Smooth muscle cell (in vitro differentiated cells): ENCODE results near the gene SLC2A9. TPM values are rescaled to one million over a fixed set of nuclear protein-coding genes. Genes with fewer than 3 reads are reported as not detected.

ENCODE experiments used
- DNase-seq: peaks from one replicate; lab custom pipeline; 2025; ENCODE audit not compliant: unreplicated experiment; lab: John Stamatoyannopoulos, UW
- H2AFZ ChIP-seq: fragments of 200-600 bp; sonication (generic); 2 replicates; pipeline ENCODE4 v1.6.0; 2016; ENCODE audit warnings: antibody characterized with exemption, low read depth, mild to moderate bottlenecking
- H3F3A ChIP-seq: fragments of 200-600 bp; sonication (generic); 2 replicates; pipeline ENCODE4 v1.6.0; 2017; ENCODE audit warnings: antibody characterized with exemption, low read depth
- H3K27ac ChIP-seq: fragments of 200-600 bp; sonication (generic); 2 replicates; pipeline ENCODE4 v1.5.1; 2016; ENCODE audit warnings: low read depth, mild to moderate bottlenecking
- H3K27me3 ChIP-seq: fragments of 200-600 bp; sonication (generic); 2 replicates; pipeline ENCODE4 v1.6.1; 2016; ENCODE audit warnings: low read depth, mild to moderate bottlenecking
- H3K36me3 ChIP-seq: fragments of 200-600 bp; sonication (generic); 2 replicates; pipeline ENCODE4 v1.5.1; 2016; ENCODE audit warnings: low read depth
- H3K4me1 ChIP-seq: fragments of 200-600 bp; sonication (generic); 2 replicates; pipeline ENCODE4 v1.5.1; 2016; ENCODE audit warnings: low read depth
- H3K4me2 ChIP-seq: fragments of 200-600 bp; sonication (generic); 2 replicates; pipeline ENCODE4 v1.6.0; 2016; ENCODE audit warnings: mild to moderate bottlenecking
- H3K4me3 ChIP-seq: fragments of 200-600 bp; sonication (generic); 2 replicates; pipeline ENCODE4 v1.5.1; 2016; ENCODE audit warnings: mild to moderate bottlenecking
- H3K79me2 ChIP-seq: fragments of 200-600 bp; sonication (generic); 2 replicates; pipeline ENCODE4 v1.6.0; 2016; ENCODE audit warnings: low read depth, mild to moderate bottlenecking
- H3K9ac ChIP-seq: fragments of 200-600 bp; sonication (generic); 2 replicates; pipeline ENCODE4 v1.6.0; 2016; ENCODE audit warnings: low read depth
- H3K9me3 ChIP-seq: fragments of 200-600 bp; sonication (generic); replicated peaks from 2 replicates; pipeline ENCODE4 v1.5.1; 2016; ENCODE audit warnings: low read depth
- H4K20me1 ChIP-seq: fragments of 200-600 bp; sonication (generic); 2 replicates; pipeline ENCODE4 v1.6.0; 2016; ENCODE audit warnings: low read depth
- WGBS: methylation state at CpG from one replicate; pipeline ENCODE4 v1.1.7; 2016; ENCODE audit warnings: low lambda C conversion rate; 5-methylcytosine and 5-hydroxymethylcytosine counted together
- polyA plus RNA-seq: library from polyadenylated mRNA; unstranded; fragments of >200 nt; fragmentation: Nextera tagmentation; extraction: Ambion mirVana; gene quantifications from 2 replicates; pipeline ENCODE4 v1.2.1, GENCODE V29; 2016
- total RNA-seq: library from RNA; depleted of rRNA; stranded (reverse); fragments of >200 nt; gene quantifications from 2 replicates; pipeline ENCODE4 v1.2.3, GENCODE V29; 2014
- TF ChIP-seq, protein P1 (sequence below): fragments of 200-600 bp; sonication (generic); IDR thresholded peaks from 2 replicates; pipeline ENCODE4 v1.5.1; 2017; ENCODE audit warnings: borderline replicate concordance, mild to moderate bottlenecking, antibody characterized with exemption; ENCODE audit not compliant: insufficient read depth, poor library complexity, severe bottlenecking

The SLC2A9 gene
- total and polyA plus RNA-seq, 2 experiments from 2014 or later = 1.3 to 2.2 TPM

DNA sequence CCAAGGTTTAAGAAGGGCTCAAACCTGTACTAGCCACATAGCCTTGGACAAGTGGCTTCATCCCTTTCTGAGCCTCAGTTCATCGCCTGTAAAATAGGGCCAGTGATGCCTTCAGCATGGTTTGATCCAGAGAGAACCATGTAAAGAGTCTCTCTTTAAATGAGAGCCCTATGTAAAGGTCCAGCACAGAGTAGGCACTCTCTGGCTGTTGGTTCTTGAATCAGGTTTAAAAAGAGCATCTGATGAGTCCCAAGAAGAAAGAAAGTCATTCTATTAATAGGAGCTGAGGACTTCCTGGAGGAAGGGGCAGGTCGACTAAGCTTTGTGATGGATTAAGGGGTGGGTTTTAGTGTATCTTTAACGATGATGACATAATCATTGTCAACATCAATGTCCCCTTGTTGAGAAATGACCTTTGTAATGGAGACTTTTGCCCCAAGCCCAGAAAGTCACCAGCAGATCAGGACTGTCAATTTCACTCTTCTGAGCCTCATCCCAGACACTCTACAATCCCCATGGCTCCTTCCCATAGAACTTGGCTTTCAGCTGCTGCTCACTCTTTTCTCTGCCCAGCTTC, 4.0 kb upstream of the SLC2A9 start:
- H3K9ac ChIP-seq = no peak overlapping the region
- H2AFZ ChIP-seq = no peak overlapping the region
- H3K9me3 ChIP-seq = no peaks in the 10 kb centered on the region
- no peaks in the 10 kb centered on the region for H3K27me3 ChIP-seq
- H3K4me1 ChIP-seq = no peaks in the 10 kb centered on the region
- no peak for DNase-seq
- no peaks in the 10 kb centered on the region for H3K79me2 ChIP-seq
- no peaks in the 10 kb centered on the region for H4K20me1 ChIP-seq
- no peak overlapping the region for H3K4me2 ChIP-seq
- TF ChIP-seq, protein P1, sequence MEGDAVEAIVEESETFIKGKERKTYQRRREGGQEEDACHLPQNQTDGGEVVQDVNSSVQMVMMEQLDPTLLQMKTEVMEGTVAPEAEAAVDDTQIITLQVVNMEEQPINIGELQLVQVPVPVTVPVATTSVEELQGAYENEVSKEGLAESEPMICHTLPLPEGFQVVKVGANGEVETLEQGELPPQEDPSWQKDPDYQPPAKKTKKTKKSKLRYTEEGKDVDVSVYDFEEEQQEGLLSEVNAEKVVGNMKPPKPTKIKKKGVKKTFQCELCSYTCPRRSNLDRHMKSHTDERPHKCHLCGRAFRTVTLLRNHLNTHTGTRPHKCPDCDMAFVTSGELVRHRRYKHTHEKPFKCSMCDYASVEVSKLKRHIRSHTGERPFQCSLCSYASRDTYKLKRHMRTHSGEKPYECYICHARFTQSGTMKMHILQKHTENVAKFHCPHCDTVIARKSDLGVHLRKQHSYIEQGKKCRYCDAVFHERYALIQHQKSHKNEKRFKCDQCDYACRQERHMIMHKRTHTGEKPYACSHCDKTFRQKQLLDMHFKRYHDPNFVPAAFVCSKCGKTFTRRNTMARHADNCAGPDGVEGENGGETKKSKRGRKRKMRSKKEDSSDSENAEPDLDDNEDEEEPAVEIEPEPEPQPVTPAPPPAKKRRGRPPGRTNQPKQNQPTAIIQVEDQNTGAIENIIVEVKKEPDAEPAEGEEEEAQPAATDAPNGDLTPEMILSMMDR = no peak
- H3K36me3 ChIP-seq = no peaks in the 10 kb centered on the region
- 77% methylated on average over 3 of the region's 3 CpGs for WGBS
- no peak overlapping the region for H3K4me3 ChIP-seq
- H3K27ac ChIP-seq = no peak overlapping the region
- peaks cover 6% of the 10 kb centered on the region for H3F3A ChIP-seq

- no peak overlapping the region for H3K4me3 ChIP-seq
- H3F3A ChIP-seq = peaks cover 6% of the 10 kb centered on the region
- H3K4me2 ChIP-seq = no peak overlapping the region
- no peaks in the 10 kb centered on the region for H3K79me2 ChIP-seq
- H3K27ac ChIP-seq = no peak overlapping the region
- 97% methylated on average over 2 of the region's 2 CpGs for WGBS
- no peak overlapping the region for H2AFZ ChIP-seq
- no peaks in the 10 kb centered on the region for H3K4me1 ChIP-seq
- H3K27me3 ChIP-seq = no peaks in the 10 kb centered on the region
- no peak overlapping the region for H3K9ac ChIP-seq
- no peak for DNase-seq
- H4K20me1 ChIP-seq = no peaks in the 10 kb centered on the region
- TF ChIP-seq, protein P1 = no peak
- H3K9me3 ChIP-seq = no peaks in the 10 kb centered on the region
- H3K36me3 ChIP-seq = no peaks in the 10 kb centered on the region
Measured at GRCh38 chr4:10024303-10024702, 3.0 kb upstream of the SLC2A9 start.

GRCh38 chr4:10023806-10024205, 2.5 kb upstream of the SLC2A9 start:
- Histone ChIP-seq H2AFZ (peak overlapping the region; percentile 16), H3K79me2 (no peaks in the 10 kb centered on the region), H3K36me3 (no peaks in the 10 kb centered on the region), H3K9ac (no peak overlapping the region), H3K4me1 (no peaks in the 10 kb centered on the region), H3K27me3 (no peaks in the 10 kb centered on the region), H3K27ac (no peak overlapping the region), H4K20me1 (no peaks in the 10 kb centered on the region), H3K4me3 (no peak overlapping the region), H3K4me2 (peak overlapping the region; percentile 12), H3K9me3 (no peaks in the 10 kb centered on the region), H3F3A (peaks cover 6% of the 10 kb centered on the region)
- 58% methylated on average over 7 of the region's 7 CpGs for WGBS
- no peak for DNase-seq
- TF ChIP-seq, protein P1 = no peak

GRCh38 chr4:10023050-10023419, 1.7 kb upstream of the SLC2A9 start:
- TF ChIP-seq, protein P1 = no peak
- Histone ChIP-seq H3K27me3 (no peaks in the 10 kb centered on the region), H3K9me3 (no peaks in the 10 kb centered on the region), H4K20me1 (no peaks in the 10 kb centered on the region), H3K4me2 (peak overlapping the region; percentile 12), H3K4me1 (no peaks in the 10 kb centered on the region), H3K79me2 (no peaks in the 10 kb centered on the region), H3K4me3 (no peak overlapping the region), H3K27ac (no peak overlapping the region), H3F3A (peaks cover 6% of the 10 kb centered on the region), H2AFZ (no peak overlapping the region), H3K36me3 (no peaks in the 10 kb centered on the region), H3K9ac (no peak overlapping the region)
- DNase-seq = no peak
- WGBS = 82% methylated on average over 5 of the region's 5 CpGs
